Activated T-helper 1 cell treated with anti-CD3 and anti-CD28 coated beads, Interleukin-12 subunit alpha, Interleukin-12 subunit beta, Interleukin-2, Interleukin-4 antibody, amounts not matched to agents 30 ng/mL and 10 ng/mL and 1 ng/mL, durations not matched to agents 14 hours and 24 hours and 36 hours (primary cell): Measurements from ENCODE around the gene NR2E1. TPM values are rescaled to one million over a fixed set of nuclear protein-coding genes. Genes with fewer than 3 reads are reported as not detected.

ENCODE experiments used
- DNase-seq: peaks from one replicate; pipeline ENCODE4 v3.0.0; 2021; ENCODE audit warnings: low spot score
- H3K27ac Mint-ChIP-seq: one replicate; pipeline ENCODE4 v1.8.0; 2021; ENCODE audit warnings: mild to moderate bottlenecking, mixed read lengths
- H3K27me3 Mint-ChIP-seq: one replicate; pipeline ENCODE4 v1.8.0; 2022; ENCODE audit warnings: mild to moderate bottlenecking, moderate library complexity, mixed read lengths; ENCODE audit not compliant: insufficient read depth
- H3K36me3 Mint-ChIP-seq: one replicate; pipeline ENCODE4 v1.8.0; 2021; ENCODE audit warnings: low read depth, mixed read lengths
- H3K4me1 Mint-ChIP-seq: one replicate; pipeline ENCODE4 v1.8.0; 2021; ENCODE audit warnings: low read depth, mixed read lengths
- H3K4me3 Mint-ChIP-seq: one replicate; pipeline ENCODE4 v1.8.0; 2021; ENCODE audit warnings: mild to moderate bottlenecking, moderate library complexity, mixed read lengths
- H3K9me3 Mint-ChIP-seq: one replicate; pipeline ENCODE4 v1.8.0; 2021; ENCODE audit warnings: mixed read lengths
- intact Hi-C: fragments of 100-400 bp; cut with micrococcal nuclease; formaldehyde crosslinking; loops from one replicate; pipeline ENCODE4 v1.15.1; 2024
- total RNA-seq: library from RNA; stranded (reverse); gene quantifications from 2 replicates; pipeline ENCODE4 v1.2.3, GENCODE V29; 2022

Gene NR2E1
- total RNA-seq, 1 donor from 2014 or later = not detected

DNA sequence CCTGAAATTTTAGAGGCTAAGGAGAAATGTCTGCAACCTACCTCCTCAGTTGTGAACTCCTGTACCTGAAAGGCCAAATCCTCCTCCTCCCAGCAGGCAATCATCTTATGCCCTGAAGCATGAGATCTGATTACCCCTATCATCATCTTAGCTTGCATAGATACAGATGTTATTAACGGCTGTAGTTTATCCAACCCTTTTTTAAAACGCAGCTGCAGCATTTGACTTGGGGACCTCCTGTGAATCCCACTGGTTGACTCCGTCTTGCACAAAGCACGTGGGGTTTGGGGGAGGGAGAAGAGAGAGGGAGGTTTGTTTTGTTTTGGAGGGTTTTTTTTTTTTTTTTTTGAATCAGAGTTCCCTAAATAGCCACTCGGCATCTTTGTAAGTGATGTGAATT lies 5.8 kb upstream of the NR2E1 start:
- Mint-ChIP-seq H3K27me3 (peaks cover 90% of the 10 kb centered on the region), H3K4me3 (no peak overlapping the region), H3K36me3 (no peaks in the 10 kb centered on the region), H3K4me1 (peaks cover 12% of the 10 kb centered on the region), H3K27ac (no peak overlapping the region), H3K9me3 (no peaks in the 10 kb centered on the region)
- intact Hi-C loops = loop anchor here (5.0 kb wide), 1 partner anchor 673 kb away; no protein-coding TSS in a partner anchor
- no peak for DNase-seq

DNA sequence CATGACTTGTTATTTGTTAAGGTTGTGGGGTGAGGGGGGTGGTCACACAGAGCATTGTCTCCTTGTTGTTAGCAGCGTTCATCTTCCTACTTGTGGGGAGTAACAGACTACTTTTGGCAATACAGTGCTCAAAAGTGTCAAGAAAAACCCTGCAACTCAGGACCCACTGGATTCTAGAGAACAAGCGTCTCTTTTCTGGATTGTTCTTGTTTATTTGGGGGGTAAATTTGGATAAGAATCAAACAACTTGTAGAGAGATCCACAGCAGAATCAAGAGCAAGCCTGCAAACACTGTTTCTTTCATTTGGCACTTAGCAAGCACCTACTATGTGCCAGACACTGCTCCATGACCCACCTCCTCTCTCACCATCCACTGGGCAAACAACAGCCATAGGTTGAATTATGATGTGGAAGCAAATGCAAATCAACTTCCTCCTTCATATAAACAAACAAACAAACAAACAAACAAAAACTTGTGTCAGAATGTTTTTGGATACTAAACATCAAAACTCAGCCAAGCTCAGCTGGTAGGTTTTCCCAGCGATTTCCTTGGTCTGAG lies 4.0 kb upstream of the NR2E1 start:
- intact Hi-C loops = no loop called here
- H3K36me3 Mint-ChIP-seq = peaks cover 2% of the 10 kb centered on the region
- H3K4me1 Mint-ChIP-seq = peaks cover 24% of the 10 kb centered on the region
- H3K27ac Mint-ChIP-seq = no peak overlapping the region
- no peaks in the 10 kb centered on the region for H3K9me3 Mint-ChIP-seq
- H3K4me3 Mint-ChIP-seq = no peak overlapping the region
- peaks cover 88% of the 10 kb centered on the region for H3K27me3 Mint-ChIP-seq
- no peak for DNase-seq

DNA sequence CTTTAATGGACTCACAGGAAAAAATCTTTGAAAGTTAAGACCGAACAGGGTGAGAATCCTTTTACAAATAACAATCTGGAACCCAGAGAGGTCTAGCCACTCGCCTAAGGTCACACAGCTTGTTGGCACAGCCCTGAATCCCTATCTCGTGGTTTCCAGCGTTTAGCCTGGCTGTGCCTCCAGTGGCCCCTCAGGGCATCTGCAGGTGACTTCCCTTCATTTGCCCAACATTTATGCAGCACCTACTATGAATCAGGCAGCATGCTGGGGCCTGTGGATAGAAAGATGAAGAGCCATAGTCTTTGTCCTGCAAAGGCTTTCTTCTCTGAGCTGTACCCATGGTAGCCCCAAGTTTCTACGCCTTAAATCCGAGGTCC lies 2.6 kb upstream of the NR2E1 start:
- H3K27ac Mint-ChIP-seq = no peak overlapping the region
- H3K9me3 Mint-ChIP-seq = no peaks in the 10 kb centered on the region
- intact Hi-C loops = loop anchor here (1.0 kb wide), 1 partner anchor 47 kb away; no protein-coding TSS in a partner anchor
- H3K4me1 Mint-ChIP-seq = peaks cover 20% of the 10 kb centered on the region
- no peak for DNase-seq
- H3K4me3 Mint-ChIP-seq = no peak overlapping the region
- peaks cover 93% of the 10 kb centered on the region for H3K27me3 Mint-ChIP-seq
- peaks cover 2% of the 10 kb centered on the region for H3K36me3 Mint-ChIP-seq

DNA sequence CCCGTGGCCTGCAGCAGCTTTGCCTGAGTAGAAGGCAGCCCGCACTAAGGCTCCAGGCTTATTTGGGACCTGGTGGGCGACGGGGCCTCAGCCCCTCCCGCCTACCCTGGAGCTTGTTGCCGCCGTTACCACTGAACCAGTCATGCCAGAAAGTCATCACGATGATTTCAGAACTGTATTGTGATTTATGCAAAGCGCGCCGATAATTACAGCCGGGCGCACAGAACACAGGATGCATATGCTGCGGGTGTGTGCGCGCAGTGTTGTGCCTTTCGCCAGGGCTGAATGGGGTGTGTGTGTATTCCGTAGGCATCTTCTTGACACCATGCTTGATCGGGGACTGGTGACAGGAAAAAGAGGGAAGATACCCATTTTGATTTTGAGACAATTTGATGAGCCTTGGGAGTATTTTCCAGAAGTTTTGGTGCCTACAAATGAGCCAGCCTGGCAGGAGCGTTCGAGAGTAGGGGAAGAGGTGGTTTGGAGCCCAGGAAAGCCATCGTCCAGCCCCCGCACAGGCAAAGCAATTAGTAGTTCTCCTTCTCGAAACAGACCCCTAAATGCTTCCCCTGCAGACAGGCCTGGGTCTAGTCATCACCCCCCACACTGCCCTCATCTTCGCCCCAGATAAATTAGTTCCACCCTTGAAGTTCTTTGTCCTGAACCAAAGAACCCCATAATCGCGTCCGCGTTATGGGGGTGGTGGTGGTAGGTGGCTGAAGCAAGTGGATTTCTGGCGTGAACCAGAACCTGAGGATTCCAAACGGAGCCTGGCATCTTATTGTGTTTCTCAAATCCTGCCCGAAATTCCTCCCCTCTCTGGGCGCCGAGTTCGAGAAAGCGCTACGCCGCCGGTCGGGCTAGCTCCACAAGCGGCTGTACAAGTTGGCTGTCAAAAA lies 1.9 kb upstream of the NR2E1 start:
- Mint-ChIP-seq H3K27me3 (peaks cover 88% of the 10 kb centered on the region), H3K4me1 (peaks cover 18% of the 10 kb centered on the region), H3K27ac (peak overlapping the region; percentile 68), H3K4me3 (no peak overlapping the region), H3K9me3 (no peaks in the 10 kb centered on the region), H3K36me3 (peaks cover 2% of the 10 kb centered on the region)
- intact Hi-C loops = loop anchor here (1.0 to 2.0 kb wide), 2 partner anchors 15 to 48 kb away; no protein-coding TSS in a partner anchor
- no peak for DNase-seq

DNA sequence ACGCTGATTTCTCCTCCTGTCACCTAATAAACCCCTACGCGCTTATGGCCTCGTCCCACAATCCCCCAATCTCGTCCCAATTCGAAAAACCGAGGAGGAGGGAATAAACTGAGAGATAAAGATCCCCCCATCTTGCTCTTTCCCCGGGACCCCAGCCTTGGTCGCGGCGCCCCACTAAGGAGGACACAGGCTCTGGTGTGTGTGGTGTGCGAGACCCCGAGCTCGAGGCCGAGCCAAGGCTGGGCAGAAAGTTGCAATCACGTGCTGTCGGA lies 1.3 kb upstream of the NR2E1 start:
- H3K27me3 Mint-ChIP-seq = peaks cover 87% of the 10 kb centered on the region
- H3K4me1 Mint-ChIP-seq = peaks cover 18% of the 10 kb centered on the region
- H3K27ac Mint-ChIP-seq = peak overlapping the region; percentile 68
- intact Hi-C loops = loop anchor here (2.0 kb wide), 1 partner anchor 14 kb away; no protein-coding TSS in a partner anchor
- H3K4me3 Mint-ChIP-seq = no peak overlapping the region
- DNase-seq = no peak
- H3K36me3 Mint-ChIP-seq = peaks cover 4% of the 10 kb centered on the region
- H3K9me3 Mint-ChIP-seq = no peaks in the 10 kb centered on the region

DNA sequence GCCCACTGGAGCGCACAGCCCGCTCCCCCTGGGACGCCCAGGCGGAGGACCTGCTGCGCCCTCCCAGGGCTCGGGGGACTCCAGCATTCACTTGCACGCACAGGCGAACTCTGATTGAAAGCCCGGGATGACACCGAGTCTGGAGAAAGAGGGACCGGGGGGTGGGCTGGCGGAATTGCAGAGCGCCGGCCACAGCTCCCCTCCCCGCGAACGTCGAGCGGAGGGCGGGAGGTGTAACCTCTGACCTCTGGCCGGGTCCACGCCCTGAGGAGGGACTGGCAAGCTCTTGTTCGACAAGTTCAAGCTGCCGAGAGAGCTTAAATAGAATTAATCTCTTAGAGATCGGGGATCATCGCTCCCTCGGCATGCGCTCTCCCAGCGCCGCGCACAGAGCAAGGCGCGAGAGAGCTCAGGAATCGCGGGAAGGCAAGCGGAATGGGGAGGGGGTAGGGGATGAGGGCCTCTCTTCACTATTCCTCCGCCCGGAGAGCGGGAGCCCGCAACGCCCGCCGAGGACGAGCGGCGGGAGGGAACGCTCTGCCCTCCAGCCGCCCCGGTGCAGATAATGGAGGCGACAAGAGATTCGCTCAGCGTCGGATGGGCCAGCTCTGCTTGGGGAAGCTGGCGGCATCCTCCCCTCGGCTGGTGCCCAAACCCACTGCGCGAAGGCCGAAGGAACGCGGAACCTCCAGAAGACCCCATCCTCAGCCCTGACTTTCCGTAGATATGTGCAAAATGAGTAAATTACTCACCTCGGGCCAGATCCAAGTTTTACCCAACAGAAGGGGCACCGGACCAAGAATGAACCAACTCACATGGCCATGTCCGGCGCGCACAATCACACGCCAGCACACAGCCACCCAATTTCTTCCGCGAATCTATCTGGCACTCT lies 761 bp upstream of the NR2E1 start:
- DNase-seq = no peak

DNA sequence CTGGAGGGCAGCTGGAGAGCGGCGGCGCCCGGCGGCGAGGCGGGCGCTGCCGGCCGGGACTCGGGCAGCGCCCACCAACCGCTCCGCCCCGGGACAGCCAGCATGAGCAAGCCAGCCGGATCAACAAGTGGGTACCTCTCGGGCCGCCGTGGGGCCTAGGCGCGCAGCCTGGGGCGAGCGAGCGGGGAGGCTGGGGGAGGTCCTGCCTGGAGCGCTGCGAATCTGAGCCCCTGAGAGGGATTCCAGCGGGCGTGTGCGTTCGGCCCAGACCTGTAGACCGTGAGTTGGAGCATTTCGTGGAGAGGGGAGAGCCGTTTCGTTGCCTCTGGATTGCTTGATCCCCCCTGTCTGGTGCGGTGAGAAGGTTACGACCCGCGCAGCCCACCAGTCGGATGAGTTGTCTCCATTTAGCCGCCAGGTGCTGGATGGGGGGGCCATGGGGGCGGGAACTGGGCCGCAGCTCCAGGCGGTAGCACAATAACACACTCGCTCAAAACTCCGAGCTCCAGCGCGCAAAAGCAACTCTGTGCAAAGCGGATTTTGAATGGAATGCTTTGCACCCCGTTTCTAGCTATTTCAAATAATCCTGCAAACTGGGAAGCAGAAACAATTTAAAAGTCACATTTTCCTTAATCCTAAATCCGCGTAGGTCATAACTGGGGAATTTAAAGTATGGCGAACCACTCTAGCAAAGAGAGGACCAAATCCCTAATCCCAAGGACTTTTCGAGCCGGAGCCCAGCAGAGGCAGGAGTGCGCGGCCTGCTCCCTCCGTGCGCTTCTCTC lies 1.0 kb downstream of the NR2E1 start:
- Mint-ChIP-seq H3K27ac (peak overlapping the region; percentile 43), H3K9me3 (no peaks in the 10 kb centered on the region), H3K4me1 (peaks cover 18% of the 10 kb centered on the region), H3K36me3 (peaks cover 4% of the 10 kb centered on the region), H3K4me3 (no peak overlapping the region), H3K27me3 (peaks cover 86% of the 10 kb centered on the region)
- DNase-seq = no peak
- intact Hi-C loops = no loop called here

More for the DNA sequence above, 761 bp upstream of the NR2E1 start:
- intact Hi-C loops = loop anchor here (2.0 kb wide), 1 partner anchor 14 kb away; no protein-coding TSS in a partner anchor
- peak overlapping the region; percentile 54 for H3K4me3 Mint-ChIP-seq
- peak overlapping the region; percentile 79 for H3K27ac Mint-ChIP-seq
- peaks cover 18% of the 10 kb centered on the region for H3K4me1 Mint-ChIP-seq
- peaks cover 4% of the 10 kb centered on the region for H3K36me3 Mint-ChIP-seq
- H3K27me3 Mint-ChIP-seq = peaks cover 86% of the 10 kb centered on the region
- no peaks in the 10 kb centered on the region for H3K9me3 Mint-ChIP-seq

DNA sequence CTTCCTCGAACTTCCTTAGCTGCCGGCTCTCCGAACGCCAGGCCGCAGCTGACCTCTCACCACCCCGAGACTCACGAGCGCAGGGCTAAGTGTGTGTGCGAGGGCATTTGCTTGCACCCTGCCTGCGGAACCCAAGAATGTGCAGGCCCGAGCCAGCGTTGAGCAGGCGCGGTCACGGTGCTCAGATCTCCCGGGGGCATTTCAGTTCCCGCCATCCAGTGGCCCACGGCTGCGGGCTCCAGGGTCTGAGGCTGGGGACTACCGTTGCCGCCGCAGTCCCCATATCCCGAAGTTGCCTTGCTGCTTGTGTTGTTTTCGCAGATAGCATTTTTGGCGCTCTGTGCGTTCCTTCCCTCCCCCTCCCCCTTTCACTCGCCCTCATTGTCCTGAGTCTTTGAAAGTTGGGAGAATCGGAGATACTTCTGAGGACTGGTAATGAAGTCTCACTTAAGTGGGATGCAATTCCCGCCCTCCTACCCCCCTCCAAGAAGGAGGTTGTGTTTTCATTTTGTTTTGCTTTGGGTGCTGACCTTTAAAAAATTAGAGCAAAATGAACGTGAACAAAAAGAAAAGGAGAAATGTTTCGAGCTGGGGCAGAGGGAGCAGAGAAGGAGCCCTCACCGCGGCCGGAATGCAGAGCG lies 1.7 kb downstream of the NR2E1 start:
- Mint-ChIP-seq H3K4me1 (peaks cover 18% of the 10 kb centered on the region), H3K36me3 (peaks cover 4% of the 10 kb centered on the region), H3K4me3 (no peak overlapping the region), H3K27me3 (peaks cover 86% of the 10 kb centered on the region), H3K9me3 (no peaks in the 10 kb centered on the region), H3K27ac (peak overlapping the region; percentile 43)
- no peak for DNase-seq
- intact Hi-C loops = loop anchor here (1.0 kb wide), 1 partner anchor 50 kb away; no protein-coding TSS in a partner anchor

DNA sequence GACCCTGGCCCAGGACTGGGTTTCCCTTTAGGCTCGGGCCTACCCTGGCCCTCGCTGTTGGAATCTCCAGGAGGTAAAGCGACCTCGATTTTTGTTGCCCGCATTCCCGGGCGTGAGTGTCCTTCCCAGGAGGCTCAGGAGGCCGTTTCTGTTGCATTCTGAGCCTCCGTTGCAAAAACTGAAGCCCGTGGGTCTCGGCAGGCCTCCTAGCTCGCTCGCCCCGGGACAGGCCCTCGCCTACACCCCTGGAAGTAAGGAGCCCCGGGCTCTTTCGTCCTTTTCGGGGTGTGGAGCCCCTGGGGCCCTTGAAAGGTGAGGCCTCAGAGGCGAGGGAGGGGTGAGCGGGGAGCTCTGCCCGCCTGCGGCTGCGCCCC lies 2.3 kb downstream of the NR2E1 start:
- Mint-ChIP-seq H3K9me3 (no peaks in the 10 kb centered on the region), H3K36me3 (peaks cover 4% of the 10 kb centered on the region), H3K4me3 (no peak overlapping the region), H3K4me1 (peaks cover 18% of the 10 kb centered on the region), H3K27ac (peak overlapping the region; percentile 43), H3K27me3 (peaks cover 86% of the 10 kb centered on the region)
- DNase-seq = no peak
- intact Hi-C loops = loop anchor here (1.0 kb wide), 1 partner anchor 51 kb away; no protein-coding TSS in a partner anchor

DNA sequence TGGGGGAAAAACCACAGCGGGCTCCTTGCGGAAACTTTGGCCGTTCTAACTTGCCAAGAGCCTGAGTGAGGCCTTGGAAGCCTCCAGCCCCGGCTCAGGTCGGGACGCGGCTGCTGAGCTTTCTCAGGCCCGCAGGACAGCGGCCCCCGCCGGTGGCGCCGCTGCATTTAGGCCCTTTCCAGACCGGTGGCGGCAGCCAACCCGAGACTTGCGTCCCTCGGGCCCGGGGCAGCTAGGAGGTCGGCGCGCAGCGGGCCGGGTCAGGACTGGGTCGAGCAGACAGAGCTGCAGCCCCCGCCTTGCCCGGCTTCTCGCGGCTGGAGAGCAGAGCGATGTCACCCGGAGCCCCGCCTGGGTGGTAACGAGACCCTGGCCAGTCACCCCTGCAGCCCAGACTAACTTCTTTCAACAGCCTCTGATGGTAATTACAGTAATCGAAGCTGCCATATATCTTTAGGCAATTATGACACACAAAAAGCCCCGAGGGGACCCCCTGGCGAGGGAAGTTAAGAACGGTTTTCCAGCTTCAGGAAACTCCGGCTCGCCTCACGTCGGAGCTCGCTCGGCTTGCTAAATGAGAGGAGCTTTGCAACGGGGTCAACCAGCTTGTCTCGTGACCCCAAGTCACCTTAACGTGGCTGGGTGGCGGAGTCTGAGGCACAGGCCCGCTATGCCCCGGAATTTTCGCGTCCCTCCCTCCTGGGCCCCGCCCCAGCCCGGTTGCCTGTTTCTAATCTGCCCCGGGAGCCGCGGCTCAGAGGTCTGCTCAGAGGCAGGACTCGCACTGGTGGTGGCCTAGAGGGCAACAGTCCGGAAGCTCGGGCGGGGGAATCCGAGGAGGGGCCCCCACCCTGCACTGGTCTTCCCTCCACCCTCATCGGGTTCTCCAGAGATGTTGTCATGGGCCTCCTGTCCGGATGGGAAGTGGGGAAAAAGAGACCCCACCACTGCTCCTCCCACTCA lies 3.0 kb downstream of the NR2E1 start:
- Mint-ChIP-seq H3K27me3 (peaks cover 85% of the 10 kb centered on the region), H3K27ac (peak overlapping the region; percentile 40), H3K4me3 (no peak overlapping the region), H3K36me3 (peaks cover 4% of the 10 kb centered on the region), H3K9me3 (no peaks in the 10 kb centered on the region), H3K4me1 (peaks cover 14% of the 10 kb centered on the region)
- no peak for DNase-seq
- intact Hi-C loops = loop anchor here (1.0 kb wide), 1 partner anchor 51 kb away; no protein-coding TSS in a partner anchor
